Calu3 (cell line): Measurements from ENCODE around the gene MCM10. TPM values are rescaled to one million over a fixed set of nuclear protein-coding genes. Genes with fewer than 3 reads are reported as not detected.

Experiments
- BruUV-seq: library from RNA; stranded (reverse); fragments of 400-500 nt; replicated peaks from 2 replicates; lab custom pipeline; 2021; lab: Mats Ljungman, UMichigan
- CTCF ChIA-PET: fragments of 300-600 bp; sonication (Branson Sonifier 250); formaldehyde crosslinking; loops from one replicate; lab custom pipeline; 2022; ENCODE audit warnings: antibody characterized with exemption; lab: Charles Lee
- DNase-seq: peaks from one replicate; pipeline ENCODE4 v3.0.0; 2022
- H3K27ac Mint-ChIP-seq: one replicate; pipeline ENCODE4 v1.8.0; 2022; ENCODE audit warnings: mixed read lengths; ENCODE audit not compliant: unreplicated experiment
- H3K27me3 Mint-ChIP-seq: one replicate; pipeline ENCODE4 v1.8.0; 2022; ENCODE audit warnings: mixed read lengths; ENCODE audit not compliant: unreplicated experiment
- H3K36me3 Mint-ChIP-seq: one replicate; pipeline ENCODE4 v1.8.0; 2022; ENCODE audit warnings: mild to moderate bottlenecking, moderate library complexity, mixed read lengths; ENCODE audit not compliant: insufficient read depth, unreplicated experiment
- H3K4me1 Mint-ChIP-seq: one replicate; pipeline ENCODE4 v1.8.0; 2022; ENCODE audit warnings: mild to moderate bottlenecking, low read depth, mixed read lengths; ENCODE audit not compliant: unreplicated experiment
- H3K4me3 Mint-ChIP-seq: one replicate; pipeline ENCODE4 v1.8.0; 2022; ENCODE audit warnings: mild to moderate bottlenecking, low read depth, moderate library complexity, mixed read lengths; ENCODE audit not compliant: unreplicated experiment
- H3K9me3 Mint-ChIP-seq: one replicate; pipeline ENCODE4 v1.8.0; 2022; ENCODE audit warnings: low read depth, mixed read lengths; ENCODE audit not compliant: unreplicated experiment
- CTCF ChIP-seq: fragments of 200-600 bp; IDR thresholded peaks from one replicate; pipeline ENCODE4 v1.8.0; 2022; ENCODE audit warnings: antibody characterized with exemption; ENCODE audit not compliant: unreplicated experiment
- intact Hi-C: fragments of 100-400 bp; cut with micrococcal nuclease; formaldehyde crosslinking; loops from one replicate; pipeline ENCODE4 v1.10.0; 2022; ENCODE audit not compliant: unreplicated experiment
- total RNA-seq: library from RNA; stranded (reverse); gene quantifications from 2 replicates; pipeline ENCODE4 v1.2.3, GENCODE V29; 2022

MCM10 gene
- total RNA-seq, 1 experiment from 2014 or later: 49.3 TPM

GRCh38 chr10:13222151-13222550 is 60.8 kb downstream of the MCM10 start:
- Mint-ChIP-seq H3K27ac (no peak overlapping the region), H3K4me3 (no peak overlapping the region), H3K4me1 (no peaks in the 10 kb centered on the region), H3K36me3 (peaks cover 5% of the 10 kb centered on the region), H3K9me3 (no peaks in the 10 kb centered on the region), H3K27me3 (no peaks in the 10 kb centered on the region)
- no peak for TF ChIP-seq CTCF
- no peak for DNase-seq
- intact Hi-C loops: loop anchor here (5.0 kb wide), 1 partner anchor 80 kb away; the partner anchor contains the start of gene PHYH
- no TSS peak for BruUV-seq
- CTCF ChIA-PET: no interaction called here

GRCh38 chr10:13222566-13222965 is 61.2 kb downstream of the MCM10 start:
- no peak for TF ChIP-seq CTCF
- no peak for DNase-seq
- H3K4me3 Mint-ChIP-seq: no peak overlapping the region
- BruUV-seq: no TSS peak
- intact Hi-C loops: loop anchor here (5.0 kb wide), 1 partner anchor 80 kb away; the partner anchor contains the start of gene PHYH
- no peak overlapping the region for H3K27ac Mint-ChIP-seq
- CTCF ChIA-PET: no interaction called here
- H3K36me3 Mint-ChIP-seq: peaks cover 5% of the 10 kb centered on the region
- H3K4me1 Mint-ChIP-seq: no peaks in the 10 kb centered on the region
- H3K9me3 Mint-ChIP-seq: no peaks in the 10 kb centered on the region
- no peaks in the 10 kb centered on the region for H3K27me3 Mint-ChIP-seq

- BruUV-seq: no TSS peak
- no peak for DNase-seq
- H3K27me3 Mint-ChIP-seq: no peaks in the 10 kb centered on the region
- CTCF ChIA-PET: no interaction called here
- no peaks in the 10 kb centered on the region for H3K9me3 Mint-ChIP-seq
- H3K4me3 Mint-ChIP-seq: no peak overlapping the region
- peaks cover 5% of the 10 kb centered on the region for H3K36me3 Mint-ChIP-seq
- no peak for TF ChIP-seq CTCF
- no peaks in the 10 kb centered on the region for H3K4me1 Mint-ChIP-seq
- H3K27ac Mint-ChIP-seq: no peak overlapping the region
- intact Hi-C loops: loop anchor here (5.0 kb wide), 1 partner anchor 79 kb away; the partner anchor contains the start of gene PHYH
These were observed 61.9 kb downstream of the MCM10 start for GRCh38 chr10:13223241-13223640.

GRCh38 chr10:13224210-13224995 is 63.0 kb downstream of the MCM10 start:
- Mint-ChIP-seq H3K4me1 (no peaks in the 10 kb centered on the region), H3K9me3 (no peaks in the 10 kb centered on the region), H3K27me3 (peaks cover 6% of the 10 kb centered on the region), H3K36me3 (peaks cover 4% of the 10 kb centered on the region), H3K27ac (no peak overlapping the region), H3K4me3 (no peak overlapping the region)
- no peak for TF ChIP-seq CTCF
- CTCF ChIA-PET: no interaction called here
- intact Hi-C loops: loop anchor here (5.0 kb wide), 1 partner anchor 78 kb away; the partner anchor contains the start of gene PHYH
- no peak for DNase-seq
- no TSS peak for BruUV-seq
